K562 (cell line): ENCODE data around the gene PHF1. TPM values are rescaled to one million over a fixed set of nuclear protein-coding genes. Genes with fewer than 3 reads are reported as not detected.

Source experiments
- BRCA1 ChIP-seq, 2 experiments: fragments of 450-650 bp in 1 of 2; sonication (generic) in 1 of 2; formaldehyde crosslinking in 1 of 2; IDR thresholded peaks; 2 replicates each; pipeline versions ENCODE4 v1.5.0 to v1.6.1; 2017 to 2020; ENCODE audit warnings: mild to moderate bottlenecking in 1 of 2, missing genetic modification reagents in 1 of 2
- CBFA2T3 ChIP-seq: fragments of 450-650 bp; IDR thresholded peaks from 2 replicates; pipeline ENCODE4 v1.6.1; 2017
- DDX20 ChIP-seq: fragments of 450-650 bp; IDR thresholded peaks from 2 replicates; pipeline ENCODE4 v1.6.1; 2016; ENCODE audit warnings: missing genetic modification characterization, low read depth, mild to moderate bottlenecking, missing compliant biosample characterization, moderate library complexity
- E2F3 ChIP-seq: fragments of 250-450 bp; sonication (Bioruptor Pico); IDR thresholded peaks from 2 replicates; pipeline ENCODE4 v1.4.0; 2020; ENCODE audit warnings: mild to moderate bottlenecking
- ELF4 ChIP-seq: fragments of 450-650 bp; formaldehyde crosslinking; IDR thresholded peaks from 2 replicates; pipeline ENCODE4 v1.4.0; 2022; ENCODE audit warnings: missing genetic modification characterization
- FOXA1 ChIP-seq: fragments of 450-650 bp; IDR thresholded peaks from 2 replicates; pipeline ENCODE4 v1.6.1; 2016; ENCODE audit warnings: mild to moderate bottlenecking, borderline replicate concordance
- HMG20A ChIP-seq: fragments of 450-650 bp; formaldehyde crosslinking; conservative IDR thresholded peaks from 2 replicates; pipeline ENCODE4 v1.4.0; 2020; ENCODE audit warnings: mild to moderate bottlenecking, mixed read lengths
- HOMEZ ChIP-seq: fragments of 250-450 bp; sonication (Bioruptor Pico); IDR thresholded peaks from 2 replicates; pipeline ENCODE4 v1.4.0; 2020; ENCODE audit warnings: mild to moderate bottlenecking, moderate library complexity
- KDM2B ChIP-seq: fragments of 250-450 bp; sonication (Bioruptor Pico); IDR thresholded peaks from 2 replicates; pipeline ENCODE4 v1.8.0; 2021; ENCODE audit warnings: mild to moderate bottlenecking, moderate library complexity
- KDM5B ChIP-seq: fragments of 200-600 bp; sonication (generic); IDR thresholded peaks from 2 replicates; pipeline ENCODE4 v1.6.1; 2012; ENCODE audit warnings: low read depth, mild to moderate bottlenecking, moderate library complexity, low read length, control low read depth, inconsistent platforms; ENCODE audit not compliant: insufficient replicate concordance
- KLF10 ChIP-seq: fragments of 250-450 bp; sonication (Bioruptor Pico); IDR thresholded peaks from 2 replicates; pipeline ENCODE4 v1.6.1; 2021; ENCODE audit warnings: matching md5 sums
- KLF16 ChIP-seq: IDR thresholded peaks from 2 replicates; pipeline ENCODE4 v1.6.1; 2016; ENCODE audit warnings: antibody characterized with exemption
- MYBL2 ChIP-seq, 2 experiments: fragments of 450-650 bp in 1 of 2; sonication (generic) in 1 of 2; formaldehyde crosslinking in 1 of 2; IDR thresholded peaks; 2 replicates each; pipeline versions ENCODE4 v1.6.1 to v1.8.1; 2017 to 2022; ENCODE audit warnings: borderline replicate concordance in 1 of 2, inconsistent platforms in 1 of 2, low read depth in 1 of 2, mild to moderate bottlenecking in 1 of 2, missing genetic modification reagents in 1 of 2, moderate library complexity in 1 of 2
- PPARD ChIP-seq: fragments of 250-450 bp; sonication (Bioruptor Pico); IDR thresholded peaks from 2 replicates; pipeline ENCODE4 v1.8.0; 2022; ENCODE audit warnings: inconsistent platforms, mild to moderate bottlenecking, moderate library complexity
- PTRF ChIP-seq: fragments of 450-650 bp; IDR thresholded peaks from 2 replicates; pipeline ENCODE4 v1.6.1; 2016; ENCODE audit warnings: mild to moderate bottlenecking, missing genetic modification characterization, missing compliant biosample characterization
- SAFB2 ChIP-seq: fragments of 200-400 bp; formaldehyde crosslinking; IDR thresholded peaks from 2 replicates; pipeline ENCODE4 v1.6.1; 2018; ENCODE audit warnings: borderline replicate concordance, low read length, low read depth, moderate library complexity; ENCODE audit not compliant: severe bottlenecking
- STAT6 ChIP-seq: sonication (generic); formaldehyde crosslinking; IDR thresholded peaks from 2 replicates; pipeline ENCODE4 v1.8.1; 2023; ENCODE audit warnings: mild to moderate bottlenecking, missing genetic modification reagents
- U2AF2 ChIP-seq: fragments of 200-400 bp; formaldehyde crosslinking; optimal IDR thresholded peaks from 2 replicates; pipeline ENCODE3; 2017; ENCODE audit warnings: low read depth, mild to moderate bottlenecking, low read length
- ZBTB7A ChIP-seq: IDR thresholded peaks from 2 replicates; pipeline ENCODE4 v1.6.1; 2011; ENCODE audit warnings: low read depth, mild to moderate bottlenecking, low read length, moderate library complexity, borderline replicate concordance; ENCODE audit not compliant: control insufficient read depth
- ZEB2 ChIP-seq: fragments of 450-650 bp; IDR thresholded peaks from 2 replicates; pipeline ENCODE4 v1.6.1; 2016
- ZNF143 ChIP-seq: sonication (generic); formaldehyde crosslinking; IDR thresholded peaks from 2 replicates; pipeline ENCODE4 v1.9.0; 2022; ENCODE audit warnings: mild to moderate bottlenecking, missing genetic modification reagents
- ZNF589 ChIP-seq: fragments of 200-800 bp; sonication (Bioruptor generic); IDR thresholded peaks from 2 replicates; pipeline ENCODE4 v1.6.1; 2016; ENCODE audit warnings: low read depth, missing genetic modification characterization, missing compliant biosample characterization
- ZNF740 ChIP-seq, 3 experiments: fragments of 200-800 bp in 1 of 3; sonication (Bioruptor generic) in 1 of 3; sonication (generic) in 1 of 3; formaldehyde crosslinking in 1 of 3; IDR thresholded peaks; 2 replicates each; pipeline versions ENCODE4 v1.6.1 to v1.8.0; 2016 to 2022; ENCODE audit warnings: mild to moderate bottlenecking in 2 of 3, missing compliant biosample characterization in 2 of 3, missing genetic modification characterization in 2 of 3, missing genetic modification reagents in 1 of 3
- polyA plus RNA-seq, 8 experiments: library from polyadenylated mRNA; depleted of rRNA in 4 of 8; stranded (reverse) in 5 of 8; unstranded in 3 of 8; fragments of >200 nt; fragmentation: Nextera tagmentation in 2 of 8; fragmentation: Illumina TruSeq in 1 of 8; extraction: Ambion mirVana in 2 of 8; extraction: Trizol in 1 of 8; gene quantifications; 2 replicates each; pipeline versions ENCODE4 v1.2.1 to v1.2.3, GENCODE V29; 2011 to 2014; ENCODE audit warnings: inconsistent platforms in 1 of 8, missing spikeins in 1 of 8
- total RNA-seq, 7 experiments: library from RNA; depleted of rRNA in 6 of 7; stranded (reverse); fragments of >200 nt in 6 of 7; fragmentation: Illumina TruSeq in 2 of 7; extraction: Trizol in 2 of 7; gene quantifications; 2 replicates each; pipeline versions ENCODE4 v1.2.1 to v1.2.3, GENCODE V29; 2011 to 2021; ENCODE audit warnings: low replicate concordance in 1 of 7

The PHF1 gene
- total and polyA plus RNA-seq, 9 of the 15 experiments (the other 6 are each of a cell fraction or from before 2014, with no cell fraction given): 3.7 to 64.2 (median 33.7) TPM

GRCh38 chr6:33420491-33421343, 9.9 kb downstream of the PHF1 start (continued):
- TF ChIP-seq PPARD (CRISPR knock-in tag): no peak
- 0 out of 2 replicates have a peak, but pooled peaks have one; percentile 39 for TF ChIP-seq ELF4 (CRISPR knock-in tag)
- TF ChIP-seq U2AF2: no peak
- TF ChIP-seq HMG20A (CRISPR knock-in tag): no peak
- TF ChIP-seq FOXA1: no peak
- no peak for TF ChIP-seq MYBL2 (IDR thresholded peaks at IDR 0.05; ENCODE audit: low read depth)
- no peak for TF ChIP-seq MYBL2 (CRISPR knock-in tag; IDR thresholded peaks at IDR 0.05; ENCODE audit: borderline replicate concordance)
- no peak for TF ChIP-seq ZNF589 (CRISPR knock-in tag)
- TF ChIP-seq KDM5B: no peak
- peak; percentile 94 for TF ChIP-seq ZEB2
- TF ChIP-seq SAFB2: no peak
- no peak for TF ChIP-seq STAT6 (CRISPR knock-in tag)
- no peak for TF ChIP-seq KLF10 (CRISPR knock-in tag)
- no peak for TF ChIP-seq HOMEZ (CRISPR knock-in tag)
- TF ChIP-seq DDX20 (tag): no peak
- no peak for TF ChIP-seq BRCA1 (IDR thresholded peaks at IDR 0.05)
- TF ChIP-seq BRCA1 (CRISPR knock-in tag; IDR thresholded peaks at IDR 0.05): no peak
- no peak for TF ChIP-seq ZNF143
- TF ChIP-seq E2F3 (CRISPR knock-in tag): no peak
- TF ChIP-seq ZNF740 (CRISPR knock-in tag; IDR thresholded peaks at IDR 0.05): 0 out of 2 replicates have a peak, but pooled peaks have one; percentile 47
- peak in 1 of 2 experiments; percentile 64; a peak in 1 of 4 replicates for TF ChIP-seq ZNF740 (tag; IDR thresholded peaks at IDR 0.05)
- no peak for TF ChIP-seq ZBTB7A
- TF ChIP-seq KLF16: no peak
- peak; percentile 72 for TF ChIP-seq CBFA2T3
- no peak for TF ChIP-seq PTRF (tag)
- no peak for TF ChIP-seq KDM2B (CRISPR knock-in tag)
